ENCODE results near the gene TAOK3. TPM values are rescaled to one million over a fixed set of nuclear protein-coding genes. Genes with fewer than 3 reads are reported as not detected.

The TAOK3 gene
- total RNA-seq, 1 experiment from 2014 or later: 17.7 TPM

DNA sequence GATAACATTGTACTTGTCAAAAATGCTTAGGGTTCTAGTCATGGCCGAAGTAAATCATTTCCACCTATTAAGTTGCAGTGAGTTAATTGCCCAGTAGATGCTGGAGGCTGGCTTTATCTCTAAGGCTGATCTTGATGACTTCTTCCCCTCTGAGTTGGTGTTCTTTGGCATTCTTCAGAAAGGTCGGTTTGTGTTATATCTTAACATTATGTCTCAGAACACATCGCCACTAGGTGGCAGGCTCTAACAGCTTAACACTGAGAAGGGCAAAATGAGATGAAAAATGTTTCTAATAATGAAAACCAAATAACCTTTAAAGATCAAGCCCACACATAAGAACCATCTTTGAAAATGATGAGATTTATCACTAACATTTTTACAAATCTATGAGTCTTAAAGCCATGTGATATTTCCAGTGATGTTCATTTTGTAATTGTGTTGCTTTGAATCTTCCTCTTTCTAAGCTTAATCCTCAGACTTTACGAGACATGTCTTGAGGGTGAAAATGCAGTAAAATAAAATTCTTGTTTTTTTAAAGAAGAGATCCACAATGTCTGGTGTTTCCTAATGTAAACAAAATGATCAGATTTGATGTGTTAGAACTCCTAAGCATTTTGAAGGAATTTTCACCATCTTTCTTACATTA lies 32.3 kb upstream of the TAOK3 start:
- H3K36me3 Mint-ChIP-seq (ENCODE audit: insufficient read depth, unreplicated experiment): peaks cover 57% of the 10 kb centered on the region
- no peaks in the 10 kb centered on the region for H3K27me3 Mint-ChIP-seq (ENCODE audit: insufficient read depth, unreplicated experiment)
- H3K27ac Mint-ChIP-seq (ENCODE audit: unreplicated experiment): no peak overlapping the region
- ChIA-PET POLR2A (no interaction called here), CTCF (interaction anchor here (0.5 to 0.8 kb wide), 2 partner anchors 10 to 33 kb away, joined by 3 to 5 read pairs; no protein-coding TSS in a partner anchor)
- H3K4me3 Mint-ChIP-seq (ENCODE audit: unreplicated experiment): no peak overlapping the region
- Histone ChIP-seq H3K9me3 (no peaks in the 10 kb centered on the region), H3K4me1 (no peaks in the 10 kb centered on the region), H3K27me3 (replicated peaks; ENCODE audit: control insufficient read depth, insufficient read depth, low read length) (no peaks in the 10 kb centered on the region), H3K36me3 (ENCODE audit: control insufficient read depth, insufficient read depth, low read length) (no peaks in the 10 kb centered on the region), H3K4me3 (ENCODE audit: low read depth, low read length) (no peak overlapping the region)
- TF ChIP-seq CTCF (IDR thresholded peaks at IDR 0.05; ENCODE audit: insufficient read depth in 1 of 2, low read depth in 1 of 2, low read length in 1 of 2, severe bottlenecking in 1 of 2, unreplicated experiment in 1 of 2): peak; percentile 63 to 75
- no peaks in the 10 kb centered on the region for H3K4me1 Mint-ChIP-seq (ENCODE audit: low read depth, unreplicated experiment)
- no TSS peak for BruUV-seq (replicated peaks)
- no peaks in the 10 kb centered on the region for H3K9me3 Mint-ChIP-seq (ENCODE audit: unreplicated experiment)
- peak; percentile 55 to 58 for DNase-seq
- intact Hi-C loops (cut with micrococcal nuclease; ENCODE audit: unreplicated experiment): loop anchor here (1.0 kb wide), 2 partner anchors 217 to 435 kb away; no protein-coding TSS in a partner anchor

DNA sequence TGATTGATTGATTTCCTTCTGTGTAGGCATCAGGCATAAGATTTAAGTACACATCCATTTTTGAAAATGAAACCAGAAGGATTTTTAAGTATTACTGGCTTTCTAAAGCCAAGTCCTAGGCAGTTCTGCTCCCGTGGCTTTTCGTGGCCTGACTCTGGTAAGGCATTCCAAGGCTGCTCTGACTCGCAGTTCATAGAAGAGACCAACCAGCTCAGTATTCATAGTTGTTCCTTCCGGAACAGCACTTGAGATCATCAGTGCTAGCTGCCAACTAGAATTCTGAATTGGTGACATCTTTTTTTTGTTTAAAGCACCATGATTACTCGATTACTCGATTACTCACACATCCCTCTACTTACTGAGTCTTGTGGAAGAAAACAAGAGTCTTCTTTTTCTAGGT lies 29.5 kb upstream of the TAOK3 start:
- ChIA-PET CTCF (no interaction called here), POLR2A (no interaction called here)
- peaks cover 60% of the 10 kb centered on the region for H3K36me3 Mint-ChIP-seq (ENCODE audit: insufficient read depth, unreplicated experiment)
- H3K27ac Mint-ChIP-seq (ENCODE audit: unreplicated experiment): no peak overlapping the region
- no peaks in the 10 kb centered on the region for H3K27me3 ChIP-seq (replicated peaks; ENCODE audit: control insufficient read depth, insufficient read depth, low read length)
- no peak for TF ChIP-seq CTCF (IDR thresholded peaks at IDR 0.05; ENCODE audit: insufficient read depth in 1 of 2, low read depth in 1 of 2, low read length in 1 of 2, severe bottlenecking in 1 of 2, unreplicated experiment in 1 of 2)
- no peaks in the 10 kb centered on the region for H3K27me3 Mint-ChIP-seq (ENCODE audit: insufficient read depth, unreplicated experiment)
- H3K9me3 ChIP-seq: no peaks in the 10 kb centered on the region
- no peak for DNase-seq
- intact Hi-C loops (cut with micrococcal nuclease; ENCODE audit: unreplicated experiment): no loop called here
- H3K36me3 ChIP-seq (ENCODE audit: control insufficient read depth, insufficient read depth, low read length): no peaks in the 10 kb centered on the region; the same call in 1 of the 2 replicates
- H3K4me1 Mint-ChIP-seq (ENCODE audit: low read depth, unreplicated experiment): no peaks in the 10 kb centered on the region
- BruUV-seq (replicated peaks): no TSS peak
- H3K4me1 ChIP-seq: no peaks in the 10 kb centered on the region
- no peak overlapping the region for H3K4me3 ChIP-seq (ENCODE audit: low read depth, low read length)
- no peaks in the 10 kb centered on the region for H3K9me3 Mint-ChIP-seq (ENCODE audit: unreplicated experiment)
- H3K4me3 Mint-ChIP-seq (ENCODE audit: unreplicated experiment): no peak overlapping the region

DNA sequence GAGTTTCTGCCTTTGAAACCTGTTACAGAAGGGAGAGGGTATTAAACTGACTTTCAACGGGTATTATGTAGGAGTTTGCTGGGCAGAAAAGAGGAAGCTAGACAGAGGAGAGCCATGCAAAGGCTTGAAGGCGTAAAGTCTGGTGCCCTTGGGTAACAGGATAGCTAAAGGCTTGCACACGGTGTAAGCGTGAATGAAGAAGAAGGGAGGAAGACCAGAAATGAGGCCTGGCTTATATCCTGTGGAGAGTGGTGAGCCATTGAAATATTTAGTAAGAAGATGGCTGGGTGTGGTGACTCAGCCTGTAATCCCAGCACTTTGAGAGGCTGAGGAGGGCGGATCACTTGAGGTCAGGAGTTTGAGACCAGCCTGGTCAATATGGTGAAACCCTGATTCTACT lies 26.2 kb upstream of the TAOK3 start:
- H3K27ac Mint-ChIP-seq (ENCODE audit: unreplicated experiment): no peak overlapping the region
- ChIA-PET POLR2A (no interaction called here), CTCF (interaction anchor here (0.7 kb wide), 1 partner anchor 22 kb away, joined by 3 read pairs; no protein-coding TSS in a partner anchor)
- no peaks in the 10 kb centered on the region for H3K9me3 Mint-ChIP-seq (ENCODE audit: unreplicated experiment)
- Histone ChIP-seq H3K4me1 (no peaks in the 10 kb centered on the region), H3K36me3 (ENCODE audit: control insufficient read depth, insufficient read depth, low read length) (no peaks in the 10 kb centered on the region; the same call in 1 of the 2 replicates), H3K4me3 (ENCODE audit: low read depth, low read length) (no peak overlapping the region), H3K9me3 (no peaks in the 10 kb centered on the region), H3K27me3 (replicated peaks; ENCODE audit: control insufficient read depth, insufficient read depth, low read length) (no peaks in the 10 kb centered on the region)
- intact Hi-C loops (cut with micrococcal nuclease; ENCODE audit: unreplicated experiment): no loop called here
- H3K4me3 Mint-ChIP-seq (ENCODE audit: unreplicated experiment): no peak overlapping the region
- no peak for TF ChIP-seq CTCF (IDR thresholded peaks at IDR 0.05; ENCODE audit: insufficient read depth in 1 of 2, low read depth in 1 of 2, low read length in 1 of 2, severe bottlenecking in 1 of 2, unreplicated experiment in 1 of 2)
- no TSS peak for BruUV-seq (replicated peaks)
- H3K4me1 Mint-ChIP-seq (ENCODE audit: low read depth, unreplicated experiment): no peaks in the 10 kb centered on the region
- DNase-seq: no peak
- no peaks in the 10 kb centered on the region for H3K27me3 Mint-ChIP-seq (ENCODE audit: insufficient read depth, unreplicated experiment)
- peaks cover 63% of the 10 kb centered on the region for H3K36me3 Mint-ChIP-seq (ENCODE audit: insufficient read depth, unreplicated experiment)
